ENCODE results near the gene KCMF1. TPM values are rescaled to one million over a fixed set of nuclear protein-coding genes. Genes with fewer than 3 reads are reported as not detected.

Gene KCMF1
- total and polyA plus RNA-seq, 2 of the 13 experiments (the other 11 are each of a cell fraction or from before 2014, with no cell fraction given) = 62.1 to 116 TPM

DNA sequence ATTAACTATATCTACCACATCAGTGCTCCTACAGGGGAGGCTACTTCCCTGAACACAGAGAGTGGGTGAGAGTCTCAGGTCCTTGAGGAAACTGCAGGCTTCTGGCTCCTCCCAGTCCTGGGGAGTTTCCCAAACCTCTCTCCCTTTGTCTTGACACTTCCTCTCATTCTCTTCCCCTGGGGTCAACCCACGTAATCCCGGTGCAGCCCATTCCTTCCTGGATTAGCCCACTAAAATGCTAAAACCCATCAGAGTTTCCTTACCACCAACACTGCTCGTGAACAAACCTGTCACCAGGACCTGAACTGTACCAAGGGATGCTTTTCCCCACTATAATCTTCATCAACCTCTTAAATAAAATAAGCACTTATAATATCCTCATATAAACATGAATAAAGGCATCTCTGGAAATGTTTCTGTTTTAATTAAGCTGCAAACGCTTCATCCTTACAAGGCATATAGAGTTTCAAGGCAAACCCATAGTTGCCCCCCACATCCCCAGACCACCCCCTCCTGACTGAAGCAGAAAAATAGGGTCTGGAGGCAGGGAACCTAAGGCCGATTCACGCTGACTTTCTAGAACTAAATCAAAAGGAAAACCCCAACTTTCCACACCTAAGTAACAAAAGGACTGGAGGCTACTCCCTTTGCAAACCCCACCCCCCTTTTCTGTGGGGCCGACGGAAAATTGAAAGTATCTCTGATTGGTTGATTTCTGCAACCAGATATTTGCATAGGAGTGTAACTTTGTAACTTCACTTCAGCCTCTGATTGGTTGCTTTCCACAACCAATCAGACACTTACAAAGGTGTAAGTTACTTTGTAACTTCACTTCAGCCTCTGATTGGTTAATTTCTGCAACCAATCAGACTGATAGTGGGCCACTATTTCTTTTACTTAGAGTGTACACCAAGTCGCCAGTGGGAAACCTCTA, 46.5 kb upstream of the KCMF1 start (continued):
- TF ChIP-seq KDM1A (CRISPR knock-in tag; IDR thresholded peaks at IDR 0.05) (no peak), SOX6 (IDR thresholded peaks at IDR 0.05) (no peak), SOX6 (CRISPR knock-in tag; IDR thresholded peaks at IDR 0.05) (no peak; the same call in 1 of the 2 replicates), CENPT (CRISPR knock-in tag; IDR thresholded peaks at IDR 0.05; ENCODE audit: low read depth) (no peak), ZNF225 (CRISPR knock-in tag; IDR thresholded peaks at IDR 0.05) (no peak), POLR2AphosphoS5 (IDR thresholded peaks at IDR 0.05; ENCODE audit: low read depth, low read length) (peak; percentile 41; the same call in 1 of the 2 replicates), SRSF4 (IDR thresholded peaks at IDR 0.05; ENCODE audit: low read depth, low read length, poor library complexity, severe bottlenecking) (no peak), THAP11 (CRISPR knock-in tag; IDR thresholded peaks at IDR 0.05) (peak; percentile 38; the same call in 1 of the 2 replicates), AHR (CRISPR knock-in tag; IDR thresholded peaks at IDR 0.05) (no peak), CCDC6 (CRISPR knock-in tag; IDR thresholded peaks at IDR 0.05) (no peak), ZNF598 (CRISPR knock-in tag; IDR thresholded peaks at IDR 0.05; ENCODE audit: borderline replicate concordance) (no peak), BCL6 (CRISPR knock-in tag; IDR thresholded peaks at IDR 0.05) (0 out of 2 replicates have a peak, but pooled peaks have one; percentile 3), SP2 (CRISPR knock-in tag; IDR thresholded peaks at IDR 0.05) (no peak; the same call in 1 of the 2 replicates), RFX5 (IDR thresholded peaks at IDR 0.05; ENCODE audit: low read depth, low read length) (peak; percentile 60; the same call in 1 of the 2 replicates), ZNF713 (CRISPR knock-in tag; IDR thresholded peaks at IDR 0.05) (no peak), WIZ (CRISPR knock-in tag; IDR thresholded peaks at IDR 0.05) (no peak), RFXANK (CRISPR knock-in tag; IDR thresholded peaks at IDR 0.05) (no peak), NFYC (CRISPR knock-in tag; IDR thresholded peaks at IDR 0.05) (peak; percentile 88), ZNF251 (CRISPR knock-in tag; IDR thresholded peaks at IDR 0.05) (no peak), SETDB1 (CRISPR knock-in tag; IDR thresholded peaks at IDR 0.05; ENCODE audit: borderline replicate concordance) (no peak)
- TF ChIP-seq, protein P1, sequence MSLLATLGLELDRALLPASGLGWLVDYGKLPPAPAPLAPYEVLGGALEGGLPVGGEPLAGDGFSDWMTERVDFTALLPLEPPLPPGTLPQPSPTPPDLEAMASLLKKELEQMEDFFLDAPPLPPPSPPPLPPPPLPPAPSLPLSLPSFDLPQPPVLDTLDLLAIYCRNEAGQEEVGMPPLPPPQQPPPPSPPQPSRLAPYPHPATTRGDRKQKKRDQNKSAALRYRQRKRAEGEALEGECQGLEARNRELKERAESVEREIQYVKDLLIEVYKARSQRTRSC (CRISPR knock-in tag; IDR thresholded peaks at IDR 0.05; ENCODE audit: low read depth) = no peak
- TF ChIP-seq, protein P2, sequence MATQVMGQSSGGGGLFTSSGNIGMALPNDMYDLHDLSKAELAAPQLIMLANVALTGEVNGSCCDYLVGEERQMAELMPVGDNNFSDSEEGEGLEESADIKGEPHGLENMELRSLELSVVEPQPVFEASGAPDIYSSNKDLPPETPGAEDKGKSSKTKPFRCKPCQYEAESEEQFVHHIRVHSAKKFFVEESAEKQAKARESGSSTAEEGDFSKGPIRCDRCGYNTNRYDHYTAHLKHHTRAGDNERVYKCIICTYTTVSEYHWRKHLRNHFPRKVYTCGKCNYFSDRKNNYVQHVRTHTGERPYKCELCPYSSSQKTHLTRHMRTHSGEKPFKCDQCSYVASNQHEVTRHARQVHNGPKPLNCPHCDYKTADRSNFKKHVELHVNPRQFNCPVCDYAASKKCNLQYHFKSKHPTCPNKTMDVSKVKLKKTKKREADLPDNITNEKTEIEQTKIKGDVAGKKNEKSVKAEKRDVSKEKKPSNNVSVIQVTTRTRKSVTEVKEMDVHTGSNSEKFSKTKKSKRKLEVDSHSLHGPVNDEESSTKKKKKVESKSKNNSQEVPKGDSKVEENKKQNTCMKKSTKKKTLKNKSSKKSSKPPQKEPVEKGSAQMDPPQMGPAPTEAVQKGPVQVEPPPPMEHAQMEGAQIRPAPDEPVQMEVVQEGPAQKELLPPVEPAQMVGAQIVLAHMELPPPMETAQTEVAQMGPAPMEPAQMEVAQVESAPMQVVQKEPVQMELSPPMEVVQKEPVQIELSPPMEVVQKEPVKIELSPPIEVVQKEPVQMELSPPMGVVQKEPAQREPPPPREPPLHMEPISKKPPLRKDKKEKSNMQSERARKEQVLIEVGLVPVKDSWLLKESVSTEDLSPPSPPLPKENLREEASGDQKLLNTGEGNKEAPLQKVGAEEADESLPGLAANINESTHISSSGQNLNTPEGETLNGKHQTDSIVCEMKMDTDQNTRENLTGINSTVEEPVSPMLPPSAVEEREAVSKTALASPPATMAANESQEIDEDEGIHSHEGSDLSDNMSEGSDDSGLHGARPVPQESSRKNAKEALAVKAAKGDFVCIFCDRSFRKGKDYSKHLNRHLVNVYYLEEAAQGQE (IDR thresholded peaks at IDR 0.05; ENCODE audit: borderline replicate concordance in 1 of 2, low read depth in 1 of 2, low read length in 2 of 2) = 0 out of 4 replicates have a peak, but pooled peaks of 1 of the 2 experiments have one; percentile 10
